Spleen (tissue), 11 donors: ENCODE data around the gene TMEM107. TPM values are rescaled to one million over a fixed set of nuclear protein-coding genes. Genes with fewer than 3 reads are reported as not detected.
A peak's percentile ranks its signal among the peaks of the same experiment; 100 is the strongest.

Source experiments
- DNase-seq: peaks from one replicate; pipeline ENCODE4 v3.0.0-alpha.2; 2020
- H3K27ac ChIP-seq, 8 donors: fragments of 200-600 bp; sonication (generic) in 7 of 8; 1 replicate in 4 of 8; 2 replicates in 4 of 8; pipeline versions ENCODE4 v1.5.0 to v1.8.0; 2016 to 2021; ENCODE audit warnings: inconsistent platforms in 4 of 8, mild to moderate bottlenecking in 4 of 8, moderate library complexity in 1 of 8
- H3K27me3 ChIP-seq, 7 donors: fragments of 200-600 bp; sonication (generic) in 6 of 7; replicated peaks in 1 of 7; 1 replicate in 4 of 7; 2 replicates in 3 of 7; pipeline versions ENCODE4 v1.5.0 to v1.8.0; 2016 to 2021; ENCODE audit warnings: inconsistent platforms in 3 of 7, mild to moderate bottlenecking in 1 of 7
- H3K36me3 ChIP-seq, 6 donors: fragments of 200-600 bp; sonication (generic) in 5 of 6; 1 replicate in 4 of 6; 2 replicates in 2 of 6; pipeline versions ENCODE4 v1.5.0 to v1.8.0; 2016 to 2021; ENCODE audit warnings: inconsistent platforms in 2 of 6
- H3K4me1 ChIP-seq, 6 donors: fragments of 200-600 bp; sonication (generic) in 5 of 6; 1 replicate in 3 of 6; 2 replicates in 3 of 6; pipeline versions ENCODE4 v1.5.0 to v1.8.0; 2016 to 2021; ENCODE audit warnings: inconsistent platforms in 3 of 6
- H3K4me3 ChIP-seq, 8 donors: fragments of 200-600 bp; sonication (generic) in 7 of 8; 1 replicate in 4 of 8; 2 replicates in 4 of 8; pipeline versions ENCODE4 v1.5.0 to v1.8.0; 2016 to 2021; ENCODE audit warnings: inconsistent platforms in 4 of 8, mild to moderate bottlenecking in 4 of 8, moderate library complexity in 2 of 8
- H3K9me3 ChIP-seq, 8 donors: fragments of 200-600 bp; sonication (generic) in 7 of 8; 1 replicate in 4 of 8; 2 replicates in 4 of 8; pipeline versions ENCODE4 v1.5.0 to v1.8.0; 2016 to 2021; ENCODE audit warnings: inconsistent platforms in 4 of 8
- CTCF ChIP-seq, 11 experiments: fragments of 200-600 bp in 7 of 11; fragments of 450-650 bp in 4 of 11; sonication (generic) in 4 of 11; IDR thresholded peaks in 8 of 11; conservative IDR thresholded peaks in 3 of 11; 1 replicate in 7 of 11; 2 replicates in 4 of 11; pipeline versions ENCODE4 v1.4.0 to v1.8.0; 2016 to 2021; ENCODE audit warnings: antibody characterized with exemption in 11 of 11, inconsistent platforms in 4 of 11, mild to moderate bottlenecking in 1 of 11
- POLR2A ChIP-seq, 3 donors: fragments of 450-650 bp; IDR thresholded peaks; one replicate each; pipeline ENCODE4 v1.5.1; 2017; ENCODE audit warnings: antibody characterized with exemption in 3 of 3, mild to moderate bottlenecking in 1 of 3
- POLR2AphosphoS5 ChIP-seq, 3 donors: sonication (generic); formaldehyde crosslinking; IDR thresholded peaks; one replicate each; pipeline ENCODE4 v1.5.1; 2017; ENCODE audit warnings: antibody characterized with exemption in 3 of 3
- WGBS, 5 donors: extraction: QIAGEN DNeasy Blood & Tissue Kit in 3 of 5; methylation state at CpG; one replicate each; pipeline versions ENCODE4 v1.1.5 to v1.1.7; 2013 to 2018; 5-methylcytosine and 5-hydroxymethylcytosine counted together
- intact Hi-C: fragments of 100-400 bp; cut with DNase I; formaldehyde crosslinking; loops from one replicate; pipeline ENCODE4 v1.15.0; 2023; ENCODE audit warnings: low total_unique reads
- polyA plus RNA-seq, 3 donors: library from polyadenylated mRNA; stranded (reverse); fragments of 200-250 nt; gene quantifications; one replicate each; pipeline ENCODE4 v1.2.1, GENCODE V29; 2013
- total RNA-seq, 7 donors: library from RNA; depleted of rRNA in 3 of 7; stranded (reverse); fragments of >200 nt in 3 of 7; fragmentation: NEBNext Ultra II Directional in 4 of 7; extraction: Animal tissue kit (Norgen Biotek cat#: 25700) in 4 of 7; gene quantifications; one replicate each; pipeline versions ENCODE4 v1.1.0 to v1.2.1, GENCODE V29; 2016 to 2021
- donor health status: healthy with polysubstance abuse.
- donor health status: DM: no; HTN: no; CAD: no; lungs with moderate emphysema.
- donor health status: DM: no; HTN: no; CAD: no.
- donor health status: Bipolar disorder and iron deficiency.
- donor health status: healthy.
- donor health status: DM: no; HTN: no; CAD: no.
- donor health status: DM: yes; HTN: yes; CAD: no.

The TMEM107 gene
- total and polyA plus RNA-seq, 10 donors: 8.1 to 42.2 (median 16.6) TPM

DNA sequence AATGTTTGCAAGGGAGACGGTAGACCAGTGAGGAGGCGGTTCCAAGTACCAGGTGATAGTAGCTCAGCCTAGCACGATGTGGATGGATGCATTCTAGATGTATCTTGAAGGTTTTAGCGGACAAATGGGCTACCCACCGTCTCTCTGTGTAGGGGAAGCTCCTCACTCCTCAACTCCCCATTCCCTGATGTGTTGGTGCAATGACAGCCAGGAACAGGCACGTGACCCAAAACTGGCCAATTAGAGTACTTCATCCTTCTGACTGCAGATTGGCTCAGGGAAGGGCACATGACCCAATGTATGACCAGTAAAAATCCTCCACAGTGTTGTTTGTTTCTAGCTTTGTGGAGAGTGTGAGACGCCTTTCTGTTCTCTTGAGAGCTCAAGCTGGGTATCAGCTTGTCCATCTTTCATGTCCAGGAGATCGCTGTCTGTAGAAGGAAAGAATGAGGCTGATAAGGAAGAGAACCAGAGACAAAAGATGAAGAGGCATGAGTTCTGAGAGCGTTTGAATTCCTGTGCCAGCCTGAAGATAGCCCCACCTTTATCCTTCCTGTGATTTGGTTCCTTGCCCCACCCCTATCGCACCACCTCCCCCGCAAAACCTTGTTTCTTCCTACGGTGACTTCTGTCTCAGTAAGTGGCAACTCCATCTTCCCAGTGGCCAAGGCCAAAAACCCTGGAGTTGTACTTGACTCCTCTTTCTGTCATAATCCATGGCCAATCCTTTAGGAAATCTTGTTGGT lies 16.1 kb upstream of the TMEM107 start:
- H3K36me3 ChIP-seq: no peaks in the 10 kb centered on the region
- no peak for DNase-seq
- H3K4me1 ChIP-seq: peaks cover 23 to 57% (median 46%) of the 10 kb centered on the region in 6 donors
- peak overlapping the region in 5 of 8 donors; percentile 4 to 64 (median 16) for H3K4me3 ChIP-seq
- intact Hi-C loops: no loop called here
- H3K27me3 ChIP-seq: no peaks in the 10 kb centered on the region
- WGBS, 5 donors: 17 to 32% (median 27%) methylated on average over 12 of the region's 12 CpGs
- H3K27ac ChIP-seq: peak overlapping the region; percentile 75 to 97 (median 84)
- TF ChIP-seq POLR2AphosphoS5 (IDR thresholded peaks at IDR 0.05) (peak in 1 of 3 donors; percentile 89), CTCF (IDR thresholded peaks at IDR 0.05 in 8 of 11, conservative IDR thresholded peaks at IDR 0.05 in 3 of 11) (no peak), POLR2A (IDR thresholded peaks at IDR 0.05) (peak in 1 of 3 donors; percentile 67)
- H3K9me3 ChIP-seq: no peaks in the 10 kb centered on the region

DNA sequence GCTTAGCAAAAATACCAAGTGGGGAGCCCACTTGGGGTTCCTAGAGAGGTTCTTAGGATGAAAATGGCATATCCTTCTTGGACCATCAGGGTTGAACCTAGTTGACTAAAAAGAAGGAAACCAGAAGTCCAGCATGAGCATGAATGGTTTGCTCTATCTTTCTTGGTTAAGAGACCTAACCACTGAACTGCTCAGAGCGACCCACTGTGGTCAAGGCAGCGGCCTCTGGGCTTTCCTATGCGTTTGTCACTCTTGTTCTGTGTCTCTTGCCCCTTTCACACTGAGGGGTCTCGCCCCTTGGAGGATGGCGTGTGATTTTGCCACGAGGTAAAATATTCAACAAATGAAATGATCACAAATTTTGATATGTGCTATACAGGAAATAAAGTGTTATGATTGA lies 14.3 kb upstream of the TMEM107 start:
- 37 to 51% (median 40%) methylated on average over 6 of the region's 6 CpGs for WGBS, 5 donors
- intact Hi-C loops: no loop called here
- no peak for DNase-seq
- Histone ChIP-seq H3K27me3 (no peaks in the 10 kb centered on the region), H3K4me3 (peak overlapping the region in 5 of 8 donors; percentile 71 to 87 (median 79)), H3K36me3 (no peaks in the 10 kb centered on the region), H3K9me3 (no peaks in the 10 kb centered on the region), H3K27ac (peak overlapping the region; percentile 89 to 97 (median 96)), H3K4me1 (peaks cover 23 to 71% (median 60%) of the 10 kb centered on the region in 6 donors)
- TF ChIP-seq POLR2A (IDR thresholded peaks at IDR 0.05): no peak

DNA sequence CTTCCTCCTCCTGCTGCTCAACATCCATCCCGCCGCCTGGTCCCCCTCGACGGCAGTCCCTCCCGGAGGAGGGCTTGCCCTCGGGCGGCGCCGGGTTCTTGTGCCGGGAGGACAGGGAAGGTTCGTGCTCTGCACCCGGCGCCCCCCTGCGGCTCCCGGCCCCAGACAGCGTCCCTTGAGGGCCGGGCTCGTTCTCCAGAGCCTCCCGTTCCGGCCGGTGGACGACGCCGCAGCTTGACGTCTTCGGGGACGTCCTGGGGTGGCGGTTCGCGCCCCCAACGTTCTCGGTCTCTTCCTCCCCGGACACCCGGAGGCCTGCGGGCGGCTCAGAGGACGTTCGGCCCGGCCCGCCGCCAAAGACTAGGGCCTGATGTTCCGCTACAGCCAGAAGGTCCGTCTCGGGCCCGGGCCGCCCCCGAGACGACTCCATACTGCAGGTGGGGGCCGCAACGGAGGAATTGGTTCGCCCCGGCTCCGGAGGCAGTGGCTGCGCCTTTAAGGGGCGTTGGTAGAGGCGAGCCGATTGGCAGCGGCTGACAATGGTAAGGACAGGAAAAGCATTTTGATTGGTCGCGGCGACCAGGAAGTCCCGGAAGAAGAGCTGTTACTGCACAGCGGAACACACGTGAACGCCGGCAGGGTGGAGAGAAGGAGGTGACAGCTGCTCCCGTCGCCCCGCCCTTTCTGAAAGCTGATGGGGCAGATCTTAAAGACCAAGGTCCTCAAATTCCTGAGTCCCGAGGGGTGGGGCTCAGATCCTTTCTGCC lies 13.7 kb upstream of the TMEM107 start, which contains the start of gene BORCS6:
TSS of gene BORCS6 (minus strand) at position 470 of the 767 bp plus-strand sequence. CDS start at position 430, 40 bp downstream.
- H3K27me3 ChIP-seq: no peaks in the 10 kb centered on the region
- DNase-seq: peak; percentile 99
- H3K36me3 ChIP-seq: no peaks in the 10 kb centered on the region
- intact Hi-C loops: no loop called here
- WGBS, 5 donors: 0% methylated on average over 27 to 70 of the region's 70 CpGs
- no peaks in the 10 kb centered on the region for H3K9me3 ChIP-seq
- peaks cover 23 to 76% (median 61%) of the 10 kb centered on the region in 6 donors for H3K4me1 ChIP-seq
- peak within 1 kb of the TSS; percentile 89 to 97 (median 96) for H3K27ac ChIP-seq
- H3K4me3 ChIP-seq: peak within 1 kb of the TSS; percentile 71 to 96 (median 80)
- TF ChIP-seq POLR2AphosphoS5 (IDR thresholded peaks at IDR 0.05) (peak; percentile 91 to 96 (median 94)), CTCF (IDR thresholded peaks at IDR 0.05 in 8 of 11, conservative IDR thresholded peaks at IDR 0.05 in 3 of 11) (peak in 2 of 11 experiments; percentile 5 to 7), POLR2A (IDR thresholded peaks at IDR 0.05) (peak in 2 of 3 donors; percentile 39 to 86)

DNA sequence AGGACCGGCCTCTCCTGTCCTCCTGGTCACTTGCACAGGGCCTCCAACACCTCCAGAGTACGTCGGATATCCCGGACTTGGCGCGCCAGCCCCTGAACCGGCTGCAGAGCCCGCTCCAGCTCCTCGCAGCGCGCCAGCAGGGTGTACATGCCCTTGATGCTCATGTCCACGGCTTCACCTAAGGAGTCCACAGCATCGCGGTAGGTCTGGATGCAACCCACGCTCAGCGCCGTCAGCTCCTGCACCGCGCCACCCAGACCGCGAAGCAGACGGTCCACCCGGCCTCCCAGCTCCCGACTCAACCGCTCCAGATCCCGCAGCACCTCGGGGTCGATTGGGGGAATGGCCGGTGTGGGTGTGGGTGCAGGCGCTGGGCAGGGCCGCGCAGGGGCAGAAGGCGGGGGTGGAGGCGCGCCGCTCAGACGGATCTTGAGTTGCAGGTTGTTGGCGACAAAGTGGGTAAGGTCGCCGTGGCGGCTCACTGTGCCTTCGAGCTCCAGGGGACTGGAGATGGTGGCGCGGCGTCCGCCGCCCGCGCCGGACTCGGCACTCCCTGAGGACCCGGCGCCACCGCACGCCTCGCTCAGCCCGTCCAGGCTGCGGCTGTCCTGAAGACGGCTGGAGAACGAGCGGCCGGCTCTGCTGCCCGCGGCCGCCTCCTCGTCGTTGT lies 13.0 kb upstream of the TMEM107 start:
- TF ChIP-seq POLR2A (IDR thresholded peaks at IDR 0.05) (no peak), CTCF (IDR thresholded peaks at IDR 0.05 in 8 of 11, conservative IDR thresholded peaks at IDR 0.05 in 3 of 11) (no peak), POLR2AphosphoS5 (IDR thresholded peaks at IDR 0.05) (no peak)
- Histone ChIP-seq H3K4me3 (peak overlapping the region; percentile 71 to 96 (median 80)), H3K27me3 (no peaks in the 10 kb centered on the region), H3K27ac (peak overlapping the region; percentile 89 to 97 (median 96)), H3K4me1 (peaks cover 23 to 81% (median 61%) of the 10 kb centered on the region in 6 donors), H3K9me3 (no peaks in the 10 kb centered on the region), H3K36me3 (no peaks in the 10 kb centered on the region)
- WGBS, 5 donors: 5 to 26% (median 6%) methylated on average over 9 to 67 of the region's 67 CpGs
- intact Hi-C loops: no loop called here
- peak; percentile 91 for DNase-seq
